Activated B cell treated with CpG ODN at 0.5 μM for 24 hours (primary cell): ENCODE results near the gene SPOUT1. TPM values are rescaled to one million over a fixed set of nuclear protein-coding genes. Genes with fewer than 3 reads are reported as not detected.

ENCODE experiments used
- ATAC-seq: fragments of 200-7000 bp; cut with Tn5 transposase; one replicate; pipeline ENCODE4 v1.10.0; 2021; ENCODE audit warnings: low read depth, mild to moderate bottlenecking, moderate library complexity
- CTCF ChIA-PET: fragments of 350-600 bp; sonication (Branson Sonifier 250); formaldehyde crosslinking; loops from one replicate; lab custom pipeline; 2021; ENCODE audit warnings: antibody characterized with exemption; lab: Charles Lee
- POLR2A ChIA-PET: fragments of 350-600 bp; sonication (Branson Sonifier 250); formaldehyde crosslinking; loops from one replicate; lab custom pipeline; 2021; ENCODE audit warnings: antibody characterized with exemption; lab: Charles Lee
- DNase-seq: peaks from one replicate; pipeline ENCODE4 v3.0.0; 2022
- H3K27ac Mint-ChIP-seq: one replicate; pipeline ENCODE4 v1.8.0; 2020; ENCODE audit warnings: mixed read lengths
- H3K27me3 Mint-ChIP-seq: one replicate; pipeline ENCODE4 v1.8.0; 2021; ENCODE audit warnings: mixed read lengths
- H3K36me3 Mint-ChIP-seq: one replicate; pipeline ENCODE4 v1.8.0; 2021; ENCODE audit warnings: low read depth, mixed read lengths
- H3K4me1 Mint-ChIP-seq: one replicate; pipeline ENCODE4 v1.8.0; 2021; ENCODE audit warnings: mixed read lengths
- H3K4me3 Mint-ChIP-seq: one replicate; pipeline ENCODE4 v1.8.0; 2020; ENCODE audit warnings: mild to moderate bottlenecking, mixed read lengths
- H3K9me3 Mint-ChIP-seq: one replicate; pipeline ENCODE4 v1.8.0; 2020; ENCODE audit warnings: mixed read lengths
- intact Hi-C: fragments of 100-400 bp; cut with micrococcal nuclease; formaldehyde crosslinking; loops from one replicate; pipeline ENCODE4 v1.15.1; 2024
- total RNA-seq: library from RNA; stranded (reverse); gene quantifications from 2 replicates; pipeline ENCODE4 v1.2.3, GENCODE V29; 2022
- TF ChIP-seq, protein P1 (sequence below): fragments of 200-600 bp; IDR thresholded peaks from one replicate; pipeline ENCODE4 v1.8.0; 2022; ENCODE audit warnings: antibody characterized with exemption, mild to moderate bottlenecking

Gene SPOUT1
- total RNA-seq, 1 donor from 2014 or later, result 79.1 TPM

- Mint-ChIP-seq H3K27me3 (no peaks in the 10 kb centered on the region), H3K4me3 (no peak overlapping the region), H3K9me3 (no peaks in the 10 kb centered on the region), H3K4me1 (peaks cover 19% of the 10 kb centered on the region), H3K27ac (no peak overlapping the region), H3K36me3 (peaks cover 2% of the 10 kb centered on the region)
- DNase-seq, result no peak
- ATAC-seq, result no peak
- intact Hi-C loops, result loop anchor here (5.0 kb wide), 1 partner anchor 268 kb away; no protein-coding TSS in a partner anchor
- TF ChIP-seq, protein P1, sequence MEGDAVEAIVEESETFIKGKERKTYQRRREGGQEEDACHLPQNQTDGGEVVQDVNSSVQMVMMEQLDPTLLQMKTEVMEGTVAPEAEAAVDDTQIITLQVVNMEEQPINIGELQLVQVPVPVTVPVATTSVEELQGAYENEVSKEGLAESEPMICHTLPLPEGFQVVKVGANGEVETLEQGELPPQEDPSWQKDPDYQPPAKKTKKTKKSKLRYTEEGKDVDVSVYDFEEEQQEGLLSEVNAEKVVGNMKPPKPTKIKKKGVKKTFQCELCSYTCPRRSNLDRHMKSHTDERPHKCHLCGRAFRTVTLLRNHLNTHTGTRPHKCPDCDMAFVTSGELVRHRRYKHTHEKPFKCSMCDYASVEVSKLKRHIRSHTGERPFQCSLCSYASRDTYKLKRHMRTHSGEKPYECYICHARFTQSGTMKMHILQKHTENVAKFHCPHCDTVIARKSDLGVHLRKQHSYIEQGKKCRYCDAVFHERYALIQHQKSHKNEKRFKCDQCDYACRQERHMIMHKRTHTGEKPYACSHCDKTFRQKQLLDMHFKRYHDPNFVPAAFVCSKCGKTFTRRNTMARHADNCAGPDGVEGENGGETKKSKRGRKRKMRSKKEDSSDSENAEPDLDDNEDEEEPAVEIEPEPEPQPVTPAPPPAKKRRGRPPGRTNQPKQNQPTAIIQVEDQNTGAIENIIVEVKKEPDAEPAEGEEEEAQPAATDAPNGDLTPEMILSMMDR, result no peak
- CTCF ChIA-PET, result no interaction called here
- POLR2A ChIA-PET, result interaction anchor here (0.7 to 0.9 kb wide), 2 partner anchors 12 to 20 kb away, joined by 4 to 8 read pairs; no protein-coding TSS in a partner anchor
Observed at GRCh38 chr9:128774804-128775203, 54.8 kb downstream of the SPOUT1 start.

- H3K9me3 Mint-ChIP-seq, result no peaks in the 10 kb centered on the region
- peaks cover 24% of the 10 kb centered on the region for H3K4me1 Mint-ChIP-seq
- POLR2A ChIA-PET, result interaction anchor here (0.7 to 3.0 kb wide), 8 partner anchors 9 to 333 kb away, joined by 3 to 17 read pairs (median 5); partner anchors contain the start of genes ENDOG, TBC1D13 and ZDHHC12
- ATAC-seq (no peak), DNase-seq (no peak)
- H3K27ac Mint-ChIP-seq, result no peak overlapping the region
- TF ChIP-seq, protein P1, result no peak
- no peak overlapping the region for H3K4me3 Mint-ChIP-seq
- intact Hi-C loops, result loop anchor here (5.0 kb wide), 1 partner anchor 266 kb away; no protein-coding TSS in a partner anchor
- CTCF ChIA-PET, result no interaction called here
- peaks cover 2% of the 10 kb centered on the region for H3K36me3 Mint-ChIP-seq
- H3K27me3 Mint-ChIP-seq, result no peaks in the 10 kb centered on the region
Observed at GRCh38 chr9:128773049-128773448, 56.5 kb downstream of the SPOUT1 start.

DNA sequence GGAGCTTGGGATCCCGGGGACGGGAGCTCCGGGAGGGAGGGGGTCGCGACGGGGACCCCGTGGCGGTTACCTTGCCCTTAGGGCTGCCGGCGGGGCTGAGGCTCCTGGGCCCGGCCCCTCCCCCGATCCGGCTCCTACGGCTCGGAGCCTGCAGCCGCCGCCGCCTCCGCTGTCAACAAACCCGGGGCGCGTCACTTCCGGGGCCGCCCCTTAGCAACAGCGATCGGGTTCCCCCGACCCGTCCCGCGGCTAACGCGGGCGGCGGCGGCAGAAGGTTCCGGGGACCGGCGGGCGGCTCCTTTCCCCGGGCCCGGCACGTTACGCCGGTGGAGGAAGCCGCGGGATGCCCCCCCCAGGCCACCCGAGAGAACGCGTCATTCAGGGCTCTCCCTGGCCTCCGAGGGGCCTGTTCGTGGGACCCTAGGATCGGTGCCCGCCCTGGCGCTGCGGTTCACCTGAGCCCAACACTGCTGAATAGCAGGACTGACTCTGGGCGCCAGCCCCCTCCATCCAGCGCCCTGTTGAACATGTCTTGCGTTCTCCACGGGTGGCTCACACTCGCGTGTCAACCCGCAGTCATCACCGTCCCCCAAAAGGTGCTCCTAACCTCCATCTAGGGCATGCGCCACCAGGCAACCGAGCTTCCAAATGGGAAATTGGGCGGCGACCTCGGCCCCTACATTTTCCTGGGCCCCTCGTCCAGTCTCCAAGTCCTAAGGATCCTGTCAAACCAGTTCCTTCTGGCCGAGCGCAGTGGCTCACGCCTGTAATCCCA is 57.7 kb downstream of the SPOUT1 start, which contains the start of gene ZER1:
Gene ZER1, minus strand, starts transcription at position 183 of the 775 bp plus-strand sequence. CDS start 16,362 bp downstream, outside the sequence.
- Mint-ChIP-seq H3K27ac (peak within 1 kb of the TSS; percentile 89), H3K36me3 (peaks cover 8% of the 10 kb centered on the region), H3K4me3 (peak within 1 kb of the TSS; percentile 92), H3K27me3 (no peaks in the 10 kb centered on the region), H3K4me1 (peaks cover 24% of the 10 kb centered on the region), H3K9me3 (no peaks in the 10 kb centered on the region)
- ATAC-seq (peak; percentile 93), DNase-seq (peak; percentile 96)
- ChIA-PET POLR2A (interaction anchor here (0.6 to 3.0 kb wide), 11 partner anchors 11 to 229 kb away, joined by 3 to 17 read pairs (median 5); partner anchors contain the start of genes DOLK, ENDOG, NUP188 and SPTAN1), CTCF (no interaction called here)
- intact Hi-C loops, result loop anchor here (1.0 to 5.0 kb wide), 8 partner anchors 15 to 265 kb away; partner anchors contain the start of genes DYNC2I2, ENDOG, LRRC8A and SET
- TF ChIP-seq, protein P1, result no peak

GRCh38 chr9:128771094-128771721 is 58.4 kb downstream of the SPOUT1 start:
- Mint-ChIP-seq H3K4me1 (peaks cover 24% of the 10 kb centered on the region), H3K4me3 (peak overlapping the region; percentile 92), H3K27me3 (no peaks in the 10 kb centered on the region), H3K36me3 (peaks cover 8% of the 10 kb centered on the region), H3K9me3 (no peaks in the 10 kb centered on the region), H3K27ac (peak overlapping the region; percentile 84)
- DNase-seq (no peak), ATAC-seq (peak; percentile 4)
- ChIA-PET POLR2A (interaction anchor here (0.5 to 3.0 kb wide), 11 partner anchors 14 to 228 kb away, joined by 3 to 17 read pairs (median 5); partner anchors contain the start of genes DOLK, ENDOG, NUP188 and PKN3), CTCF (no interaction called here)
- TF ChIP-seq, protein P1, result no peak
- intact Hi-C loops, result loop anchor here (1.0 to 5.0 kb wide), 6 partner anchors 47 to 264 kb away; partner anchors contain the start of genes DYNC2I2, LRRC8A, SET and ZDHHC12
